Astrocyte of the spinal cord (primary cell): ENCODE measurements around the gene SLC5A2.
"Not testable (repeated sequence)": the region's sequence is repeated elsewhere in the genome, so short reads cannot be mapped to it uniquely, and the experiment has no call there.

ENCODE experiments used
- DNase-seq: peaks from one replicate; pipeline ENCODE4 v3.0.0; 2011; ENCODE audit warnings: low read depth, low spot score
- H3K4me3 ChIP-seq: 2 replicates; pipeline ENCODE4 v1.5.1; 2011; ENCODE audit warnings: low read depth, mild to moderate bottlenecking, low read length, moderate library complexity
- CTCF ChIP-seq: IDR thresholded peaks from 2 replicates; pipeline ENCODE4 v1.5.1; 2012; ENCODE audit warnings: low read depth, mild to moderate bottlenecking, low read length, inconsistent platforms
- in situ Hi-C: cut with HindIII; loops from 2 replicates; pipeline ENCODE4 v1.10.0; 2017; ENCODE audit warnings: low sequenced_read_pairs

Gene SLC5A2

DNA sequence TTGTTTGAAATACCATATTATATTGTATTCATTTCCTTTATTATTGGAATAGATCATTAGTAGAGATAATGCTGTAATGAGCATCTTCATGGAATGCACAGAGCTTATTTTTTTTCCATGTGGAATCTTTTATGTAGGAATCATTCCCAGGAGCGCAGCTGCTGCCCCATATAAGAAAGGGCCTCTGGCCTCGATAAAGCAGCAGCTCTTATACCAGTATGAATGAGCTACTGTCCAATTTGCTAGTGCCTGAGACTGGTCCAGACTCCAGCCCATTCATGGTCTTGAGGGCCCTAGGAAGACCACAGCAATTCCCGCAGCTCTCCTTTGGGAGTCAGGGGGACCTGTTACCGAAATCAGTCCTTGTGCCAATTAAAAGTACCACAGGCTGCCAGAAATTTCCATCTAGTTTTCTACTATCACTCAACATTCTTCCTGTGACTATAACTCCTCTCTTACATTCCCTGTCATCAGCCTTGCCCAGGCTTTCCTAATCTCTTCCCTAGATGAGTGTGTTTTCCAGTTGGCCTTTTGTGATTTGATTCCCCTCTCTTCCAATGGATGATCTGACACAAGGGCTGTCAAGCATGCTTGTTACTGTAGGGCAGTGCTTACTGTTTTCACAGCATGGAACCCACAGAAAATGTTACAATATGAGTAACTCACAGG lies 42.3 kb upstream of the SLC5A2 start:
- H3K4me3 ChIP-seq: no peak overlapping the region
- no peak for TF ChIP-seq CTCF
- in situ Hi-C loops: no loop called here
- no peak for DNase-seq

- in situ Hi-C loops: no loop called here
- DNase-seq: no peak
- peak overlapping the region; percentile 67 for H3K4me3 ChIP-seq
- no peak for TF ChIP-seq CTCF
Observed at GRCh38 chr16:31441956-31442355, 41.0 kb upstream of the SLC5A2 start.

GRCh38 chr16:31445931-31446330 lies 37.0 kb upstream of the SLC5A2 start:
- in situ Hi-C loops, DNase-seq, H3K4me3 ChIP-seq: not testable (repeated sequence)

DNA sequence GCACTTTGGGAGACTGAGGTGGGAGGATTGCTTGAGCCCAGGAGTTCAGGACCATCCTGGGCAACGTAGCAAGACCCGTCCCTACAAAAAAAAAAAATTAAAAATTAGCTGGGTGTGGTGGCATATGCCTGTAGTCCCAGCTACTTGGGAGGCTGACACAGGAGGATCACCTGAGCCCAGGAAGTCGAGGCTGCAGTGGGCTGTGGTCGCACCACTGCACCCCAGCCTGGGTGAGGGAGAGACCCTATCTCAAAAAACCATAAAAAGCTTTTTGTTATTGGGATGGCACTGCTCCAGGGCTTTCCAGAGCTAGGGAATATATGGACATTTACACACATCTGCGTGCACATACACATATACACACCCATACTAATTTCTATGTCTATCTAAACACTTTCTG lies 31.7 kb upstream of the SLC5A2 start:
- H3K4me3 ChIP-seq: no peak overlapping the region
- in situ Hi-C loops: loop anchor here (25.0 kb wide), 1 partner anchor 264 kb away; the partner anchor contains the start of gene FUS
- no peak for DNase-seq
- TF ChIP-seq CTCF: no peak

DNA sequence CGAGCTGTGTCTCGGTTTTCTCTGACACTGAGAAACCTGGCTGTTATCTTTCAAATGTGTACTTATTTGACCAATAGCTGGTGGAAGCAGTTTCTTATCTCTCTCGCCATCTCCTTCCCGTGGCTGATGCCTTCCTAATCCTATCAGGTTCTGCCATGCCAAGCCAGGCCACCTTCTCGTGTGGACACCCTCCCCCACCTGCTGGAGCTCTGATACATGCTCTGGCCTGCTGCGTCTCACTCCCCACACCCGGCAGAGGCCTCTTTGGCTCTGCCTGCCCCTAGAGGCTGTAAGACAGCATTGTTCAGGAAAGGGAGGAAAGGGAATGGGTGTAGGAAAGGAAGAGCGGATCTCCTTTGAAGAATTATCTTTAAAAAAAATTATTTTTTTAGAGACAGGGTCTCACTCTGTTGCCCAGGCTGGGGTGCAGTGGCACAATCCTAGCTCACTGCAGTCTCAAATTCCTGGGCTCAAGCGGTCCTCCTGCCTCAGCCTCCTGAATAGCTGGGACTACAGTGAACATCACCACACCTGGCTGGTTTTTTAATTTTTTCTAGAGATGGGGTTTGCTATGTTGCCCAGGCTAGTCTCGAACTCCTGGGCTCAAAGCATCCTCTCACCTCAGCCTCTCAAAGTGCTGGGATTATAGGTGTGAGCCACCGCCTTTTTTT lies 31.1 kb upstream of the SLC5A2 start:
- in situ Hi-C loops: loop anchor here (25.0 kb wide), 1 partner anchor 265 kb away; the partner anchor contains the start of gene FUS
- peak; percentile 84 for TF ChIP-seq CTCF
- peak; percentile 76 for DNase-seq
- no peak overlapping the region for H3K4me3 ChIP-seq

DNA sequence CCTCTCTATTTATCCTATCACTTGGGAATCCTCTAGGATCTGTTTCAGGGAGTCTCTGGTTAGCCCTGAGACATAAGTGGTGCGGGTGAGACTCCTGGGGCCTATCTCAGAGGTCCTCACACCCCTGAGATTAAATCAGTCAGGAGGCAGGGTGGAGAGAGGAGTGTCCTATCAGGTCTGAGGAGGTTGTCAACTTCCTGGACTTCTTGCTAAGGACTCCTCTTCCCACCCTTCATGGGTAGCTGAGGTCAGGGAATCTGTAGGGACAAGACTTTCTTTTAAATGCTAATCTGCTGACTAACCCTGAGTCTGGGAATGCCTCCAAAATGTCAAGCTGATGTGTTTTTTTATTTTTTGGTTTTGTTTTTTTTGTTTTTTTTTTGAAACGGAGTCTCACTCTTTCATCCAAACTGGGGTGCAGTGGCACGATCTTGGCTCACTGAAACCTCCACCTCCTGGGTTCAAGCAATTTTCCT lies 30.3 kb upstream of the SLC5A2 start:
- TF ChIP-seq CTCF: no peak
- no peak overlapping the region for H3K4me3 ChIP-seq
- in situ Hi-C loops: loop anchor here (25.0 kb wide), 1 partner anchor 265 kb away; the partner anchor contains the start of gene FUS
- peak; percentile 87 for DNase-seq
